ENCODE measurements around the gene SDK1.

The SDK1 gene

GRCh38 chr7:4056552-4057288 is 755.7 kb downstream of the SDK1 start:
- no peak for DNase-seq (ENCODE audit: low read depth)
- H3K4me3 ChIP-seq (ENCODE audit: low read depth, low read length) = no peak overlapping the region
- TF ChIP-seq CTCF (IDR thresholded peaks at IDR 0.05; ENCODE audit: control insufficient read depth, extremely low read depth, insufficient read depth) = no peak

GRCh38 chr7:4057289-4057616 is 756.2 kb downstream of the SDK1 start:
- no peak for TF ChIP-seq CTCF (IDR thresholded peaks at IDR 0.05; ENCODE audit: control insufficient read depth, extremely low read depth, insufficient read depth)
- no peak for DNase-seq (ENCODE audit: low read depth)

GRCh38 chr7:4058158-4058557 is 757.1 kb downstream of the SDK1 start:
- DNase-seq (ENCODE audit: low read depth) = no peak
- H3K4me3 ChIP-seq (ENCODE audit: low read depth, low read length) = no peak overlapping the region
- TF ChIP-seq CTCF (IDR thresholded peaks at IDR 0.05; ENCODE audit: control insufficient read depth, extremely low read depth, insufficient read depth) = no peak

More at GRCh38 chr7:4057289-4057616, 756.2 kb downstream of the SDK1 start:
- no peak overlapping the region for H3K4me3 ChIP-seq (ENCODE audit: low read depth, low read length)

GRCh38 chr7:4065190-4065589 is 764.1 kb downstream of the SDK1 start:
- DNase-seq (ENCODE audit: low read depth) = no peak
- no peak for TF ChIP-seq CTCF (IDR thresholded peaks at IDR 0.05; ENCODE audit: control insufficient read depth, extremely low read depth, insufficient read depth)
- H3K4me3 ChIP-seq (ENCODE audit: low read depth, low read length) = peak overlapping the region; percentile 16; the same call in 1 of the 2 replicates

GRCh38 chr7:4066206-4066605 is 765.2 kb downstream of the SDK1 start:
- H3K4me3 ChIP-seq (ENCODE audit: low read depth, low read length) = no peak overlapping the region
- TF ChIP-seq CTCF (IDR thresholded peaks at IDR 0.05; ENCODE audit: control insufficient read depth, extremely low read depth, insufficient read depth) = no peak
- no peak for DNase-seq (ENCODE audit: low read depth)

- no peak for TF ChIP-seq CTCF (IDR thresholded peaks at IDR 0.05; ENCODE audit: control insufficient read depth, extremely low read depth, insufficient read depth)
- DNase-seq (ENCODE audit: low read depth) = no peak
- H3K4me3 ChIP-seq (ENCODE audit: low read depth, low read length) = no peak overlapping the region
Measured at GRCh38 chr7:4066626-4067475, 765.8 kb downstream of the SDK1 start.
